WTC11 (cell line): Measurements from ENCODE around the gene RASAL3.

Experiments
- ARID4B ChIP-seq: sonication (generic); formaldehyde crosslinking; IDR thresholded peaks from 2 replicates; pipeline ENCODE4 v1.8.0; 2023; ENCODE audit warnings: missing genetic modification reagents, mild to moderate bottlenecking, borderline replicate concordance
- CTCF ChIP-seq: fragments of 200-600 bp; IDR thresholded peaks from 2 replicates; pipeline ENCODE4 v1.8.0; 2022; ENCODE audit warnings: antibody characterized with exemption
- ELF4 ChIP-seq: sonication (generic); formaldehyde crosslinking; IDR thresholded peaks from 2 replicates; pipeline ENCODE4 v1.8.1; 2022; ENCODE audit warnings: low read depth, mild to moderate bottlenecking, moderate library complexity, missing genetic modification reagents
- ESRRA ChIP-seq: sonication (generic); formaldehyde crosslinking; IDR thresholded peaks from 2 replicates; pipeline ENCODE4 v1.8.1; 2022; ENCODE audit warnings: mild to moderate bottlenecking, missing genetic modification reagents, borderline replicate concordance
- JUN ChIP-seq: sonication (generic); formaldehyde crosslinking; IDR thresholded peaks from 2 replicates; pipeline ENCODE4 v1.8.0; 2023; ENCODE audit warnings: mild to moderate bottlenecking, missing genetic modification reagents
- MYBL2 ChIP-seq: sonication (generic); formaldehyde crosslinking; IDR thresholded peaks from 2 replicates; pipeline ENCODE4 v1.8.1; 2023; ENCODE audit warnings: mild to moderate bottlenecking, moderate library complexity, missing genetic modification reagents
- SMAD4 ChIP-seq: sonication (generic); formaldehyde crosslinking; IDR thresholded peaks from 2 replicates; pipeline ENCODE4 v1.8.0; 2022; ENCODE audit warnings: mild to moderate bottlenecking, missing genetic modification reagents
- TP53 ChIP-seq: sonication (generic); formaldehyde crosslinking; IDR thresholded peaks from 2 replicates; pipeline ENCODE4 v1.8.1; 2023; ENCODE audit warnings: mild to moderate bottlenecking, missing genetic modification reagents
- ZNF121 ChIP-seq: sonication (generic); formaldehyde crosslinking; IDR thresholded peaks from 2 replicates; pipeline ENCODE4 v1.8.0; 2023; ENCODE audit warnings: missing genetic modification reagents
- ZNF138 ChIP-seq: sonication (generic); formaldehyde crosslinking; conservative IDR thresholded peaks from 2 replicates; pipeline ENCODE4 v1.8.1; 2022; ENCODE audit warnings: mild to moderate bottlenecking, moderate library complexity, missing genetic modification reagents
- ZNF317 ChIP-seq: sonication (generic); formaldehyde crosslinking; IDR thresholded peaks from 2 replicates; pipeline ENCODE4 v1.8.1; 2023; ENCODE audit warnings: low read depth, mild to moderate bottlenecking, moderate library complexity, missing genetic modification reagents, borderline replicate concordance
- TF ChIP-seq, protein P1 (sequence below): sonication (generic); formaldehyde crosslinking; IDR thresholded peaks from 2 replicates; pipeline ENCODE4 v1.8.1; 2023; ENCODE audit warnings: mild to moderate bottlenecking, moderate library complexity, missing genetic modification reagents
- TF ChIP-seq, protein P2 (sequence below): sonication (generic); formaldehyde crosslinking; IDR thresholded peaks from 2 replicates; pipeline ENCODE4 v1.8.0; 2022; ENCODE audit warnings: mild to moderate bottlenecking, missing genetic modification reagents

GRCh38 chr19:15441317-15441716 is 23.0 kb downstream of the RASAL3 start:
- no peak for TF ChIP-seq ZNF138 (CRISPR knock-in tag)
- TF ChIP-seq, protein P1, sequence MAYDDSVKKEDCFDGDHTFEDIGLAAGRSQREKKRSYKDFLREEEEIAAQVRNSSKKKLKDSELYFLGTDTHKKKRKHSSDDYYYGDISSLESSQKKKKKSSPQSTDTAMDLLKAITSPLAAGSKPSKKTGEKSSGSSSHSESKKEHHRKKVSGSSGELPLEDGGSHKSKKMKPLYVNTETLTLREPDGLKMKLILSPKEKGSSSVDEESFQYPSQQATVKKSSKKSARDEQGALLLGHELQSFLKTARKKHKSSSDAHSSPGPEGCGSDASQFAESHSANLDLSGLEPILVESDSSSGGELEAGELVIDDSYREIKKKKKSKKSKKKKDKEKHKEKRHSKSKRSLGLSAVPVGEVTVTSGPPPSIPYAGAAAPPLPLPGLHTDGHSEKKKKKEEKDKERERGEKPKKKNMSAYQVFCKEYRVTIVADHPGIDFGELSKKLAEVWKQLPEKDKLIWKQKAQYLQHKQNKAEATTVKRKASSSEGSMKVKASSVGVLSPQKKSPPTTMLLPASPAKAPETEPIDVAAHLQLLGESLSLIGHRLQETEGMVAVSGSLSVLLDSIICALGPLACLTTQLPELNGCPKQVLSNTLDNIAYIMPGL (CRISPR knock-in tag): no peak
- TF ChIP-seq JUN (CRISPR knock-in tag): no peak
- TF ChIP-seq SMAD4 (CRISPR knock-in tag): no peak
- TF ChIP-seq CTCF: no peak
- no peak for TF ChIP-seq ARID4B
- TF ChIP-seq ESRRA (CRISPR knock-in tag): no peak
- TF ChIP-seq, protein P2, sequence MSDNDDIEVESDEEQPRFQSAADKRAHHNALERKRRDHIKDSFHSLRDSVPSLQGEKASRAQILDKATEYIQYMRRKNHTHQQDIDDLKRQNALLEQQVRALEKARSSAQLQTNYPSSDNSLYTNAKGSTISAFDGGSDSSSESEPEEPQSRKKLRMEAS (CRISPR knock-in tag): no peak
- TF ChIP-seq ZNF317 (CRISPR knock-in tag): no peak
- no peak for TF ChIP-seq ELF4 (CRISPR knock-in tag)
- no peak for TF ChIP-seq MYBL2 (CRISPR knock-in tag)
- TF ChIP-seq ZNF121 (CRISPR knock-in tag): no peak
- no peak for TF ChIP-seq TP53 (CRISPR knock-in tag)
